ENCODE results near the gene CLASP2.
A peak's percentile ranks its signal among the peaks of the same experiment; 100 is the strongest.

Gene CLASP2

DNA sequence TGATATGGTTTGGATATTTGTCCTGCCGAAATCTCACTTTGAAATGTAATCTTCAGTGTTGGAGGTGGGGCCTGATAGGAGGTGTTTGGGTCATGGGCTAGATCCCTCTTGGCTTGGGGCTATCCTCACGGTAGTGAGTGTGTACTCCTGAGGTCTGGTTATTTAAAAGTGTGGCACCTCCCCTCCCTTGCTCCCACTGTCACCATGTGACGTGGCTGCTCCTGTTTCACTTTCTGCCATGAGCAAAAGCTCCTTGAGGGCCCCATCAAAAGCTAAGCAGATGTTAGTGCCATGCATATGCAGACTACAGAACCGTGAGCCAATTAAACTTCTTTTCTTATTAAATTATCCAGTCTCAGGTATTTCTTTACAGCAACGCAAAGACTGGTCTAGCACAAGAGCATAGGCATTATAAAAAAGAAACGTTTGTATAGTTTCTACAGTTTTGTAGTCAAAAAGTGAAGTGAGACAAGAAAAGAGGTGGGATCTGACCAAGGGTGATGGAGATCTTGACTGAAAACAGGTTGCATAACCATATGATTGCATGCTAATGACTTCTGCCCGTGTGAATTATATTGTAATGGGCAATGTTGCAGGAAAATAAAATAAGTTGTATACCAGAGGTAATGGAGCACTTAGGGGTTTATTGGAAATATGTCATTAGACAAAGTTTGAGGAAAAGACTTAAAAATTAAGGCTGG is 28.5 kb upstream of the CLASP2 start:
- in situ Hi-C loops (cut with MboI; ENCODE audit: low pct_unique_long_range_greater_than_20kb, low sequenced_read_pairs, unreplicated experiment), result no loop called here
- TF ChIP-seq, protein P1, sequence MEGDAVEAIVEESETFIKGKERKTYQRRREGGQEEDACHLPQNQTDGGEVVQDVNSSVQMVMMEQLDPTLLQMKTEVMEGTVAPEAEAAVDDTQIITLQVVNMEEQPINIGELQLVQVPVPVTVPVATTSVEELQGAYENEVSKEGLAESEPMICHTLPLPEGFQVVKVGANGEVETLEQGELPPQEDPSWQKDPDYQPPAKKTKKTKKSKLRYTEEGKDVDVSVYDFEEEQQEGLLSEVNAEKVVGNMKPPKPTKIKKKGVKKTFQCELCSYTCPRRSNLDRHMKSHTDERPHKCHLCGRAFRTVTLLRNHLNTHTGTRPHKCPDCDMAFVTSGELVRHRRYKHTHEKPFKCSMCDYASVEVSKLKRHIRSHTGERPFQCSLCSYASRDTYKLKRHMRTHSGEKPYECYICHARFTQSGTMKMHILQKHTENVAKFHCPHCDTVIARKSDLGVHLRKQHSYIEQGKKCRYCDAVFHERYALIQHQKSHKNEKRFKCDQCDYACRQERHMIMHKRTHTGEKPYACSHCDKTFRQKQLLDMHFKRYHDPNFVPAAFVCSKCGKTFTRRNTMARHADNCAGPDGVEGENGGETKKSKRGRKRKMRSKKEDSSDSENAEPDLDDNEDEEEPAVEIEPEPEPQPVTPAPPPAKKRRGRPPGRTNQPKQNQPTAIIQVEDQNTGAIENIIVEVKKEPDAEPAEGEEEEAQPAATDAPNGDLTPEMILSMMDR (IDR thresholded peaks at IDR 0.05; ENCODE audit: extremely low read depth, insufficient read depth, missing control alignments), result no peak
- peak; percentile 19 for DNase-seq (ENCODE audit: low spot score)

DNA sequence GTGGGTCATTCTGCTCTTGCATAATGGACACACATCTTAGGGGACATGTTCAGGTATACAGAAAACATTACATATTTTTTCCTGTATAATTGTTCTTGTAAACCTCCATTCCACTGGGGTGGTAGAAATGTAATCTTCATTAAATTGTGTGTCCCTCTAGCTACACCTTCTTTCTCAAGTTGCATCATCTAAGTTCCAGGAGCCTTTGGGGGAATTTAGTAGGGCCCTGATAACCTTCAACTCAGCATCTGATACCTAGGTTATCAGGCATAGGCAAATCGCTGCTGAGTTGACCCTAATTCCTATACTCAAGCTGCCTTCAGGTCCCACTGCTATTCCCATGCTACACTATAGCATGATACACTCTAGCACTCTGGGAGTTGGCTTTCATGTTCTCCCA is 19.1 kb upstream of the CLASP2 start:
- in situ Hi-C loops (cut with MboI; ENCODE audit: low pct_unique_long_range_greater_than_20kb, low sequenced_read_pairs, unreplicated experiment), result no loop called here
- TF ChIP-seq, protein P1 (IDR thresholded peaks at IDR 0.05; ENCODE audit: extremely low read depth, insufficient read depth, missing control alignments), result no peak
- DNase-seq (ENCODE audit: low spot score), result no peak

DNA sequence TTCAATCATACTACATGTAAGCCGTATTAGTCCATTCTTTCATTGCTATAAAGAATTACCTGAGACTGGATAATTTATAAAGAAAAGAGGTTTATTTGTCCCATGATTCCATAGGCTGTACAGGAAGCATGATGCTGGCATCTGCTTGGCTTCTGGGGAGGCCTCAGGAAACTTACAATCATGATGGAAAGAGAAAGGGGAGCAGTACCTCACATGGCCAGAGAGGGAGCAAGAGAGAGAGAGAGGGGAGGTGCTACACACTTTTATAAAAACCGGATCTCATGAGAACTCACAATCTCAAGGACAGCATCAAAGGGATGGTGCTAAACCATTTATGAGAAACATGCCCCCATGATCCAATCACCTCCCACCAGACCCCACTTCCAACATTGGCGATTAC is 14.3 kb upstream of the CLASP2 start:
- in situ Hi-C loops (cut with MboI; ENCODE audit: low pct_unique_long_range_greater_than_20kb, low sequenced_read_pairs, unreplicated experiment), result no loop called here
- TF ChIP-seq, protein P1 (IDR thresholded peaks at IDR 0.05; ENCODE audit: extremely low read depth, insufficient read depth, missing control alignments), result peak; percentile 16
- no peak for DNase-seq (ENCODE audit: low spot score)

DNA sequence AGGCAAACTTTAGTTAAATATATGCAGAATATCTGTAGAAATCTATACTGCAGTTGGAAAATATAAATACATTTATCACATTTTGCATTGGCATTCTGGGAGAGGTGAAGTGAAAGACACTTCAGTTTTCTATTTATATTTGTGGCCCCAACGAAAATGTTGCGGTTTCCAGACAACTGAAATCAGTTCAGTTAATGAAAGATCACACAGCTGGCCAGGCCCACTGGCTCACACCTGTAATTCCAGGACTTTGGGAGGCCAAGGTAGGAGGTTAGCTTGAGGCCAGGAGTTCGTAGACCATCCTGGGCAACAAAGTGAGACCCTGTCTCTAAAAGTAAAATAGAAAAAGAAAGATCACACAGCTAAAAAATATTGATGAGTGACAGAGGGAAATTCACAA is 11.9 kb upstream of the CLASP2 start:
- no peak for DNase-seq (ENCODE audit: low spot score)
- TF ChIP-seq, protein P1 (IDR thresholded peaks at IDR 0.05; ENCODE audit: extremely low read depth, insufficient read depth, missing control alignments), result no peak
- in situ Hi-C loops (cut with MboI; ENCODE audit: low pct_unique_long_range_greater_than_20kb, low sequenced_read_pairs, unreplicated experiment), result no loop called here

DNA sequence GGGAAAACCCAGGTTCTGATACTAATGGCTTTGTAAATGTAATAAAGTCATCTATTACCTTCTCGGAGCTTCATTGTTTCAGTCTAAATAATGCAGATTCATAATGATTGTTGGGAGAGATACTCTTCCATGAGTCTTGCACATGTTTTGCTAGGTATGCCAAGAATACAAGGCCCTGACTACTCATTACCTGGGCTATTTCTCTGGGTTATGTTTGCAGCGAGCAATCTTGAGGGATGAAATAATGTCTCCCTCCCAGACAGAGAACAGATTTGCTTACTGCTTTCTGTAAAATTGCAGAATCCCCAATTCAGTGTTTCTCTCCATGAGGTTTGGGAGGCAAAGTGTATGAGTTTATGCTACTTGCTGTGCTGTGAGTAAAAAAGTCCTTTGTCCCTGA is 6.2 kb upstream of the CLASP2 start:
- in situ Hi-C loops (cut with MboI; ENCODE audit: low pct_unique_long_range_greater_than_20kb, low sequenced_read_pairs, unreplicated experiment), result no loop called here
- TF ChIP-seq, protein P1 (IDR thresholded peaks at IDR 0.05; ENCODE audit: extremely low read depth, insufficient read depth, missing control alignments), result no peak
- DNase-seq (ENCODE audit: low spot score), result no peak

DNA sequence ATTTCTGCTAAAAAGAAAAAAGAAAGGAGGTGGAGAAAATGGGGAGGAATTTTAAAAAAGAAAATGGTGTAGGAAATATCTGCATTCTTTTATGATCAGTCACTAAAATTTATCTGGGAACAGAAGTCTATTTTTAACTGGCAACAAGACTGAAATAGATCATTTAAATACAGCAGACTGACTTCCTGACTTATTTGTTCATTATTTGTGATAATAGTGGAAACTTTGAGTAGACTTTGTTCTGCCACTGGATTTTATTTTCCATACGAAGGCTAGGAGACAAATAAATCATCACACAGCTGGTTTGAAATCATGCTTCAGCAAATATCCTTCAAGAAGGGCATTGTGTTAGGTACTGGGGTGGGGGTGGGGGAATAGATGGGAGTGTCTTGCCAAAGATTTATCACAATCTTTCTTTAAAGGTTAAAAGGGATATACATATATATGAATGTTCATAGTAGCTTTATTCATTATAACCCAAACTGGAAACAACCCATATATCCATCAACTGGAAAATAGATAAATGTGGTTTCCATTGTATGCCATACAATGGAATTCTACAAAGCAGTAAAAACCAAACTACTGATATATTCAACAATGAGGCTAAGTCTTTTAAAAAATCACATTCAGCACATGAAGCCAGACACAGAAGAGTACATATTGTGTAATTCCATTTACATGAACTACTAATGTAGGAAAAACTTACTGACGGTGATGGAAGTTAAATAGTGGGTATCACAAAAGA is 4.7 kb upstream of the CLASP2 start:
- TF ChIP-seq, protein P1 (IDR thresholded peaks at IDR 0.05; ENCODE audit: extremely low read depth, insufficient read depth, missing control alignments), result no peak
- in situ Hi-C loops (cut with MboI; ENCODE audit: low pct_unique_long_range_greater_than_20kb, low sequenced_read_pairs, unreplicated experiment), result no loop called here
- no peak for DNase-seq (ENCODE audit: low spot score)
